Osteoblast (primary cell): ENCODE measurements around the gene GNAS-AS1. TPM values are rescaled to one million over a fixed set of nuclear protein-coding genes. Genes with fewer than 3 reads are reported as not detected.
A peak's percentile ranks its signal among the peaks of the same experiment; 100 is the strongest.

ENCODE experiments used
- DNase-seq: peaks from one replicate; pipeline ENCODE4 v3.0.0; 2011; ENCODE audit warnings: low spot score, mixed read lengths; ENCODE audit not compliant: insufficient read length; ENCODE audit errors: missing footprints
- H2AFZ ChIP-seq: 2 replicates; pipeline ENCODE4 v1.6.0; 2011; ENCODE audit warnings: mild to moderate bottlenecking, low read length
- H3K27ac ChIP-seq: 2 replicates; pipeline ENCODE4 v1.5.1; 2011; ENCODE audit warnings: mild to moderate bottlenecking, low read depth, low read length, moderate library complexity
- H3K27me3 ChIP-seq: 2 replicates; pipeline ENCODE4 v1.6.0; 2012; ENCODE audit warnings: mild to moderate bottlenecking, control low read depth, inconsistent platforms, low read length, moderate library complexity; ENCODE audit not compliant: insufficient read depth
- H3K36me3 ChIP-seq: 2 replicates; pipeline ENCODE4 v1.5.1; 2011; ENCODE audit warnings: mild to moderate bottlenecking, low read length, control low read depth, moderate library complexity; ENCODE audit not compliant: insufficient read depth
- H3K4me1 ChIP-seq: 2 replicates; pipeline ENCODE4 v1.5.1; 2011; ENCODE audit warnings: mild to moderate bottlenecking, low read length, control low read depth, moderate library complexity; ENCODE audit not compliant: insufficient read depth
- H3K4me2 ChIP-seq: 2 replicates; pipeline ENCODE4 v1.6.0; 2011; ENCODE audit warnings: mild to moderate bottlenecking, low read length; ENCODE audit not compliant: insufficient read depth
- H3K4me3 ChIP-seq: fragments of 200-600 bp; sonication (generic); 3 replicates; pipeline ENCODE4 v1.5.1; 2012; ENCODE audit warnings: mild to moderate bottlenecking, low read length, inconsistent platforms; ENCODE audit not compliant: insufficient read depth
- H3K79me2 ChIP-seq: 2 replicates; pipeline ENCODE4 v1.6.0; 2012; ENCODE audit warnings: mild to moderate bottlenecking, low read length, control low read depth, inconsistent platforms; ENCODE audit not compliant: insufficient read depth
- H3K9me3 ChIP-seq: 2 replicates; pipeline ENCODE4 v1.5.1; 2011; ENCODE audit warnings: low read depth, low read length, control low read depth
- H4K20me1 ChIP-seq: 2 replicates; pipeline ENCODE4 v1.6.0; 2012; ENCODE audit warnings: mild to moderate bottlenecking, low read length, control low read depth; ENCODE audit not compliant: insufficient read depth
- CTCF ChIP-seq: IDR thresholded peaks from 2 replicates; pipeline ENCODE4 v1.5.1; 2011; ENCODE audit warnings: mild to moderate bottlenecking, low read depth, low read length, moderate library complexity; ENCODE audit errors: extremely low read depth
- total RNA-seq: library from RNA; depleted of rRNA; stranded (reverse); fragments of >200 nt; gene quantifications from 2 replicates; pipeline ENCODE4 v1.2.3, GENCODE V29; 2012

GNAS-AS1 gene
- total RNA-seq, 1 donor, result 0.72 TPM

- no peaks in the 10 kb centered on the region for H3K36me3 ChIP-seq
- peaks cover 9% of the 10 kb centered on the region for H3K79me2 ChIP-seq
- no peak overlapping the region for H2AFZ ChIP-seq
- peak overlapping the region; percentile 55 for H3K4me2 ChIP-seq
- DNase-seq, result no peak
- H3K9me3 ChIP-seq, result no peaks in the 10 kb centered on the region
- TF ChIP-seq CTCF, result no peak
- H4K20me1 ChIP-seq, result no peaks in the 10 kb centered on the region
- peaks cover 59% of the 10 kb centered on the region for H3K27me3 ChIP-seq
- H3K27ac ChIP-seq, result no peak overlapping the region
- H3K4me1 ChIP-seq, result peaks cover 13% of the 10 kb centered on the region
- H3K4me3 ChIP-seq, result peak overlapping the region; percentile 43
These were observed 4.2 kb upstream of the GNAS-AS1 start for GRCh38 chr20:58854638-58855471.

GRCh38 chr20:58853976-58854637 lies 3.4 kb upstream of the GNAS-AS1 start:
- Histone ChIP-seq H3K79me2 (peaks cover 13% of the 10 kb centered on the region), H4K20me1 (no peaks in the 10 kb centered on the region), H3K27ac (no peak overlapping the region), H2AFZ (no peak overlapping the region), H3K4me3 (no peak overlapping the region), H3K4me2 (no peak overlapping the region), H3K36me3 (no peaks in the 10 kb centered on the region), H3K9me3 (no peaks in the 10 kb centered on the region), H3K27me3 (peaks cover 56% of the 10 kb centered on the region), H3K4me1 (peaks cover 17% of the 10 kb centered on the region)
- DNase-seq, result no peak
- TF ChIP-seq CTCF, result no peak

- DNase-seq, result no peak
- Histone ChIP-seq H3K9me3 (no peaks in the 10 kb centered on the region), H3K4me2 (no peak overlapping the region), H3K4me3 (no peak overlapping the region), H3K27me3 (peaks cover 51% of the 10 kb centered on the region), H4K20me1 (no peaks in the 10 kb centered on the region), H3K4me1 (peaks cover 17% of the 10 kb centered on the region), H3K27ac (no peak overlapping the region), H2AFZ (no peak overlapping the region), H3K79me2 (peaks cover 15% of the 10 kb centered on the region), H3K36me3 (no peaks in the 10 kb centered on the region)
- no peak for TF ChIP-seq CTCF
These were observed 2.8 kb upstream of the GNAS-AS1 start for GRCh38 chr20:58853466-58853865.
